Parathyroid adenoma (tissue), 2 donors: ENCODE measurements around the gene ABHD12.
A peak's percentile ranks its signal among the peaks of the same experiment; 100 is the strongest.

Source experiments
- H2AFZ ChIP-seq: fragments of 300-600 bp; sonication (generic); one replicate; pipeline ENCODE4 v1.7.0; 2017; ENCODE audit warnings: antibody characterized with exemption, mild to moderate bottlenecking
- H3K27ac ChIP-seq: fragments of 300-600 bp; sonication (generic); one replicate; pipeline ENCODE4 v1.7.0; 2017
- H3K27me3 ChIP-seq: fragments of 300-600 bp; sonication (generic); one replicate; pipeline ENCODE4 v1.7.0; 2017; ENCODE audit warnings: low read length; ENCODE audit not compliant: control insufficient read depth, insufficient read depth
- H3K36me3 ChIP-seq: fragments of 300-600 bp; sonication (generic); one replicate; pipeline ENCODE4 v1.7.0; 2017; ENCODE audit warnings: low read length; ENCODE audit not compliant: control insufficient read depth, insufficient read depth
- H3K4me1 ChIP-seq: fragments of 300-600 bp; sonication (generic); one replicate; pipeline ENCODE4 v1.7.0; 2017; ENCODE audit warnings: control low read depth
- H3K4me2 ChIP-seq: fragments of 300-600 bp; sonication (generic); one replicate; pipeline ENCODE4 v1.7.0; 2017; ENCODE audit warnings: low read length
- H3K4me3 ChIP-seq: fragments of 300-600 bp; sonication (generic); one replicate; pipeline ENCODE4 v1.7.0; 2017; ENCODE audit warnings: low read depth, low read length
- H3K79me2 ChIP-seq: fragments of 300-600 bp; sonication (generic); one replicate; pipeline ENCODE4 v1.7.0; 2017; ENCODE audit warnings: control low read depth
- H3K9ac ChIP-seq: fragments of 300-600 bp; sonication (generic); one replicate; pipeline ENCODE4 v1.7.0; 2017; ENCODE audit warnings: mild to moderate bottlenecking
- H3K9me3 ChIP-seq: fragments of 300-600 bp; sonication (generic); one replicate; pipeline ENCODE4 v1.7.0; 2017; ENCODE audit warnings: low read length; ENCODE audit not compliant: control insufficient read depth
- TF ChIP-seq, protein P1 (sequence below): fragments of 300-600 bp; sonication (generic); IDR thresholded peaks from one replicate; pipeline ENCODE4 v1.7.0; 2017; ENCODE audit warnings: antibody characterized with exemption, mild to moderate bottlenecking
- donor health status: primary hyperparathyroidism.

The ABHD12 gene

DNA sequence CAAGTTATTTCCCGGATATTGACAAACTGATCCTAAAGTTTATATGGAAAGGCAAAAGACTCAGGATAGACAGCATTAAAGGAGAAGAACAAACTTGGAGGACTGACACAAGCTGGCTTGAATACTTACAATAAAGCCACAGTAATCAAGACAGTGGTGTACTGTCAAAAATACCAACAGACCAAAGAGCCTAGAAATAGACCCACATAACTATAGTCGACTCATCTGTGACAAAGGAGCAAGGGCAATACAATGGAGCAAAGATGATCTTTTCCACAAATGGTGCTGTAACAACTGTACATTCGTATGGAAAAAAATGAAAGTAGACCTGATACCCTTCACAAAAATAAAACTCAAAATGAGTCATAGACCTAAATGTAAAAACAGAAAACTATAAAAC, 46.0 kb downstream of the ABHD12 start:
- H3K79me2 ChIP-seq = peaks cover 23% of the 10 kb centered on the region
- no peaks in the 10 kb centered on the region for H3K36me3 ChIP-seq
- H3K9ac ChIP-seq = no peak overlapping the region
- H3K27ac ChIP-seq = no peak overlapping the region
- TF ChIP-seq, protein P1, sequence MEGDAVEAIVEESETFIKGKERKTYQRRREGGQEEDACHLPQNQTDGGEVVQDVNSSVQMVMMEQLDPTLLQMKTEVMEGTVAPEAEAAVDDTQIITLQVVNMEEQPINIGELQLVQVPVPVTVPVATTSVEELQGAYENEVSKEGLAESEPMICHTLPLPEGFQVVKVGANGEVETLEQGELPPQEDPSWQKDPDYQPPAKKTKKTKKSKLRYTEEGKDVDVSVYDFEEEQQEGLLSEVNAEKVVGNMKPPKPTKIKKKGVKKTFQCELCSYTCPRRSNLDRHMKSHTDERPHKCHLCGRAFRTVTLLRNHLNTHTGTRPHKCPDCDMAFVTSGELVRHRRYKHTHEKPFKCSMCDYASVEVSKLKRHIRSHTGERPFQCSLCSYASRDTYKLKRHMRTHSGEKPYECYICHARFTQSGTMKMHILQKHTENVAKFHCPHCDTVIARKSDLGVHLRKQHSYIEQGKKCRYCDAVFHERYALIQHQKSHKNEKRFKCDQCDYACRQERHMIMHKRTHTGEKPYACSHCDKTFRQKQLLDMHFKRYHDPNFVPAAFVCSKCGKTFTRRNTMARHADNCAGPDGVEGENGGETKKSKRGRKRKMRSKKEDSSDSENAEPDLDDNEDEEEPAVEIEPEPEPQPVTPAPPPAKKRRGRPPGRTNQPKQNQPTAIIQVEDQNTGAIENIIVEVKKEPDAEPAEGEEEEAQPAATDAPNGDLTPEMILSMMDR = no peak
- H3K9me3 ChIP-seq = no peaks in the 10 kb centered on the region
- H3K4me2 ChIP-seq = no peak overlapping the region
- H3K4me1 ChIP-seq = peaks cover 2% of the 10 kb centered on the region
- no peak overlapping the region for H3K4me3 ChIP-seq
- no peak overlapping the region for H2AFZ ChIP-seq
- no peaks in the 10 kb centered on the region for H3K27me3 ChIP-seq

DNA sequence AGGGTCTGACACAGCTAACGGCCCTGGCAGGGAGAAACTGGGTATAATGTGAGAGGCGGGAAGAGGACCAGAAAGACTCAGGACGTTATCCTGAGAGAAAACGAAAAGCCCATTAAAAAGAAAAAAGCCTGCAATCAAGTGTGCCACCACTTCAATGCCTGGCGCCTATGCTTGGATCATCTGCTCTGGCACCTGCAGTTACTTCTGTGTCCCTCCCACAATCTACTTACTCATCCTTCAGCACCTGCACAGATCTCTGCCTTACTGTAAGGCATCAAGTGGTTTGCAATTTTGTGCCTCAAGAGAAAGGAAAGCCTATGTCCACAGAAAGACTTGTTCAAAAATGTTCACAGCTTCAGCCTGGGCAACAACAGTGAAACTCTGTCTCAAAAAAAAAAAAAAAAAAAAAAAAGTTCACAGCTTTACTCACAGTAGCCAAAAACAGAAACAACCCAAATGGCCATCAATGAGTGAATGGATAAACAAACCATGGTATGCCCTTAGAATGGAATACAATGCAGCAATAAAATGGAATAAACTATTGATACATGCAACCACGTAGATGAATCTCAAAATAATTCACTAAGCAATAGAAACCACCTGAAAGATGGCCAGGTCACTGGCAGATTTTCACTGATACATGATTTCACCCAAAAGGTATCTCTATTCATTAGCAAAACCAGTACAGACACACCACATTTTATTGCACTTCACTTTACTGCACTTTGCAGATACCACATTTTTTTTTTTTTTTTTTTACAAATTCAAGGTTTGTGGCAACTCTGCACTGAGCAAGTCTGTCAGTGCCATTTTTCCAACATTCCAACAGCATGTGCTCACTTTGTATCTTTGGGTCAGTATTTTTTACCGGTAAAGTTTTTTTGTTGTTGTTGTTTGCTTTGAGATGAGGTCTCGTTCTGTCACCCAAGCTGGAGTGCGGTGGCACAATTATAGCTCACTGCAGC, 48.6 kb downstream of the ABHD12 start:
- Histone ChIP-seq H3K4me3 (no peak overlapping the region), H3K36me3 (no peaks in the 10 kb centered on the region), H2AFZ (no peak overlapping the region), H3K27me3 (no peaks in the 10 kb centered on the region), H3K9ac (no peak overlapping the region), H3K4me1 (peaks cover 6% of the 10 kb centered on the region), H3K9me3 (no peaks in the 10 kb centered on the region), H3K4me2 (no peak overlapping the region), H3K79me2 (peaks cover 21% of the 10 kb centered on the region), H3K27ac (no peak overlapping the region)
- TF ChIP-seq, protein P1 = no peak

GRCh38 chr20:25340380-25340779, 50.3 kb downstream of the ABHD12 start:
- no peaks in the 10 kb centered on the region for H3K36me3 ChIP-seq
- no peak overlapping the region for H3K4me3 ChIP-seq
- no peak overlapping the region for H3K27ac ChIP-seq
- no peaks in the 10 kb centered on the region for H3K27me3 ChIP-seq
- peaks cover 24% of the 10 kb centered on the region for H3K79me2 ChIP-seq
- TF ChIP-seq, protein P1 = no peak
- H3K4me2 ChIP-seq = no peak overlapping the region
- H2AFZ ChIP-seq = no peak overlapping the region
- H3K9me3 ChIP-seq = no peaks in the 10 kb centered on the region
- H3K9ac ChIP-seq = no peak overlapping the region
- peaks cover 6% of the 10 kb centered on the region for H3K4me1 ChIP-seq

- Histone ChIP-seq H3K4me1 (peaks cover 6% of the 10 kb centered on the region), H3K9ac (no peak overlapping the region), H3K4me3 (no peak overlapping the region), H2AFZ (no peak overlapping the region), H3K27me3 (no peaks in the 10 kb centered on the region), H3K27ac (peak overlapping the region; percentile 25), H3K79me2 (peaks cover 24% of the 10 kb centered on the region), H3K9me3 (no peaks in the 10 kb centered on the region), H3K36me3 (no peaks in the 10 kb centered on the region), H3K4me2 (no peak overlapping the region)
- TF ChIP-seq, protein P1 = no peak
Observed at GRCh38 chr20:25339608-25340007, 51.0 kb downstream of the ABHD12 start.
